Measurements from ENCODE around the gene POLD2. TPM values are rescaled to one million over a fixed set of nuclear protein-coding genes. Genes with fewer than 3 reads are reported as not detected.

Gene POLD2
- total and polyA plus RNA-seq, 2 of the 8 experiments (the other 6 are each of a cell fraction or from before 2014, with no cell fraction given), result 148 to 214 TPM

DNA sequence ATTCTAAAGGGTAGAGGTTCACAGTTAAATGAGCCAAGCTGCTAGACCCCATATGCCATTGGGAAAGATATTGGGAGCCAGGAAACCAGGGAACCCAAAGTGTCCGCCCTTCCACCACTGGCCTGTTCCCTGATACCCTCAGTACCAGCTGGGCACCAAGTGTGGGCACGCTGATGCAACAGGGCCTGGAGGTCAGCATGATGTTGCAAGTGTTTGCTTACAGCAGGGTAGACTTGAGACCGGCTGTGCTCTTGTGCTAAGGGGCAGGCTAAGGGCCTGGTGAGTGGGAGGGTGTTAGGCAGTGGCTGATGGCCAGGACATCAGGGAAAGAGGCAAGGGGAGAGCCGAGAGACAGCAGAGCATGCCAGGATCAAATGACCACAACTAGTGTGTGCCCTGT lies 38.8 kb upstream of the POLD2 start (continued):
- TF ChIP-seq SP1 (IDR thresholded peaks at IDR 0.05; ENCODE audit: low read depth, low read length), result no peak
- TF ChIP-seq, protein P1, sequence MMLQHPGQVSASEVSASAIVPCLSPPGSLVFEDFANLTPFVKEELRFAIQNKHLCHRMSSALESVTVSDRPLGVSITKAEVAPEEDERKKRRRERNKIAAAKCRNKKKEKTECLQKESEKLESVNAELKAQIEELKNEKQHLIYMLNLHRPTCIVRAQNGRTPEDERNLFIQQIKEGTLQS (IDR thresholded peaks at IDR 0.05; ENCODE audit: insufficient read depth, low read depth, low read length), result no peak
- TF ChIP-seq BRCA1 (IDR thresholded peaks at IDR 0.05; ENCODE audit: low read depth, low read length), result no peak

All from H1 (cell line).